Stomach (tissue), 9 donors: ENCODE results near the gene NDUFA7. TPM values are rescaled to one million over a fixed set of nuclear protein-coding genes. Genes with fewer than 3 reads are reported as not detected.
A peak's percentile ranks its signal among the peaks of the same experiment; 100 is the strongest.

Experiments
- DNase-seq, 2 donors: peaks; one replicate each; pipeline versions ENCODE4 v3.0.0 to v3.0.0-alpha.2; 2013 to 2019
- H3K27ac ChIP-seq, 5 donors: fragments of 200-600 bp in 4 of 5; sonication (generic) in 4 of 5; one replicate each; pipeline ENCODE4 v1.5.1; 2013 to 2019; ENCODE audit warnings: mild to moderate bottlenecking in 1 of 5, moderate library complexity in 1 of 5
- H3K27me3 ChIP-seq, 3 donors: fragments of 200-600 bp; sonication (generic); one replicate each; pipeline ENCODE4 v1.5.1; 2017 to 2019; ENCODE audit warnings: mixed run types in 1 of 3
- H3K36me3 ChIP-seq, 4 donors: fragments of 200-600 bp; sonication (generic); 1 replicate in 3 of 4; 2 replicates in 1 of 4; pipeline ENCODE4 v1.5.1; 2016 to 2019
- H3K4me1 ChIP-seq, 4 donors: fragments of 200-600 bp; sonication (generic); one replicate each; pipeline ENCODE4 v1.5.1; 2016 to 2019
- H3K4me3 ChIP-seq, 4 donors: fragments of 200-600 bp; sonication (generic) in 3 of 4; one replicate each; pipeline ENCODE4 v1.5.1; 2016 to 2019; ENCODE audit warnings: mild to moderate bottlenecking in 1 of 4
- H3K9me3 ChIP-seq, 4 donors: fragments of 200-600 bp; sonication (generic); one replicate each; pipeline ENCODE4 v1.5.1; 2016 to 2019
- EP300 ChIP-seq: sonication (generic); formaldehyde crosslinking; IDR thresholded peaks from one replicate; pipeline ENCODE4 v1.6.1; 2017; ENCODE audit warnings: antibody characterized with exemption
- POLR2A ChIP-seq, 4 donors: fragments of 450-650 bp; IDR thresholded peaks; one replicate each; pipeline ENCODE4 v1.6.1; 2016; ENCODE audit warnings: antibody characterized with exemption in 4 of 4, control low read depth in 2 of 4, mild to moderate bottlenecking in 1 of 4, moderate library complexity in 1 of 4
- POLR2AphosphoS5 ChIP-seq, 3 donors: sonication (generic); formaldehyde crosslinking; IDR thresholded peaks; one replicate each; pipeline ENCODE4 v1.6.1; 2016; ENCODE audit warnings: antibody characterized with exemption in 3 of 3
- WGBS, 5 donors: extraction: QIAGEN DNeasy Blood & Tissue Kit in 3 of 5; methylation state at CpG; one replicate each; pipeline versions ENCODE4 v1.1.5 to v1.1.7; 2013 to 2018; 5-methylcytosine and 5-hydroxymethylcytosine counted together
- intact Hi-C: fragments of 100-400 bp; cut with DNase I; formaldehyde crosslinking; loops from one replicate; pipeline ENCODE4 v1.15.1; 2023; ENCODE audit warnings: low total_unique reads
- polyA plus RNA-seq, 3 donors: library from polyadenylated mRNA; stranded (reverse); fragments of 200-250 nt; gene quantifications; one replicate each; pipeline ENCODE4 v1.2.3, GENCODE V29; 2013
- total RNA-seq, 5 donors: library from RNA; depleted of rRNA; stranded (reverse); fragments of >200 nt; gene quantifications; one replicate each; pipeline versions ENCODE4 v1.1.0 to v1.2.3, GENCODE V29; 2014 to 2016
- TF ChIP-seq, protein P1 (sequence below), 7 experiments: fragments of 450-650 bp in 4 of 7; fragments of 200-600 bp in 3 of 7; sonication (generic) in 3 of 7; IDR thresholded peaks; one replicate each; pipeline ENCODE4 v1.5.1; 2016 to 2019; ENCODE audit warnings: antibody characterized with exemption in 7 of 7, control low read depth in 2 of 7, mild to moderate bottlenecking in 1 of 7
- donor health status: healthy with polysubstance abuse.
- donor health status: Bipolar disorder and iron deficiency.
- donor health status: healthy.

NDUFA7 gene
- total and polyA plus RNA-seq, 8 donors, result 3.6 to 171 (median 12.7) TPM

DNA sequence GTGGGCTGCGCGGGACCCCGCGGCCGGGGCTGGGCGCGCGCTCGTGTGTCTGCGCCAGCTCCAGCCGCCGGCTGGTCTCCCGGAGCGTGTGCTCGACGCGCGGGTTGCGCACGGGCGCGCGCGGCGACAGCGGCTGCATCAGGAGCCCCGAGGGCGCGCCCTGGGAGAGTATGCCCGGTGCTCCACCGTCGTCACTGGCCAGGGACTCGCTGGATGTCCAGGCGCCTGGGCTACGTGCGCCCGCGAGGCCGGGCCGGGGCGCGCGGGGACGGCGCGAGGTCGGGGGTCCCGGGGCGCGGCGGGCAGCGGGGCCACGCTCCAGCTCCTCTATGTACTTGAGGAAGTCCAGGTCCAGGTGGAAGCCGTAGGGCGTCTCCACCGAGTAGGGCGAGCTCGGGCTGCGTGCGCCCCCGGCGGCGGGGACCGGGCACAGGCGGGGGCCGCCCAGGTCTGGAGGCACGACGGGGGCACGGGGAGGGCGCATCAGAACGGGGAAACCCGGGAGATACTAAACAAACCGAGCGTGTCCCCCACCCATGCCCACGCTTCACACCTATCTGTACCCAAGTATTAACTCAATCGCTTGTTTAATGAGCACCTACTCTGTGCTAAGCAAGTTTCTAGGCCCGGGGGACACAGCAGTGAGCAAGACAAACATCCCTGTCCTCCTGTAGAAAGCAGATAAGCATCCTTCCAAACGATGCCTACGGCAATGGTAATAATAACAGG lies 14.3 kb upstream of the NDUFA7 start:
- peak in 1 of 2 donors; percentile 35 for DNase-seq
- H3K27ac ChIP-seq, result no peak overlapping the region
- H3K27me3 ChIP-seq, result peaks cover 24 to 86% (median 30%) of the 10 kb centered on the region in 3 donors
- H3K9me3 ChIP-seq, result no peaks in the 10 kb centered on the region
- TF ChIP-seq POLR2A (IDR thresholded peaks at IDR 0.05) (no peak), EP300 (no peak), POLR2AphosphoS5 (IDR thresholded peaks at IDR 0.05) (no peak)
- TF ChIP-seq, protein P1, sequence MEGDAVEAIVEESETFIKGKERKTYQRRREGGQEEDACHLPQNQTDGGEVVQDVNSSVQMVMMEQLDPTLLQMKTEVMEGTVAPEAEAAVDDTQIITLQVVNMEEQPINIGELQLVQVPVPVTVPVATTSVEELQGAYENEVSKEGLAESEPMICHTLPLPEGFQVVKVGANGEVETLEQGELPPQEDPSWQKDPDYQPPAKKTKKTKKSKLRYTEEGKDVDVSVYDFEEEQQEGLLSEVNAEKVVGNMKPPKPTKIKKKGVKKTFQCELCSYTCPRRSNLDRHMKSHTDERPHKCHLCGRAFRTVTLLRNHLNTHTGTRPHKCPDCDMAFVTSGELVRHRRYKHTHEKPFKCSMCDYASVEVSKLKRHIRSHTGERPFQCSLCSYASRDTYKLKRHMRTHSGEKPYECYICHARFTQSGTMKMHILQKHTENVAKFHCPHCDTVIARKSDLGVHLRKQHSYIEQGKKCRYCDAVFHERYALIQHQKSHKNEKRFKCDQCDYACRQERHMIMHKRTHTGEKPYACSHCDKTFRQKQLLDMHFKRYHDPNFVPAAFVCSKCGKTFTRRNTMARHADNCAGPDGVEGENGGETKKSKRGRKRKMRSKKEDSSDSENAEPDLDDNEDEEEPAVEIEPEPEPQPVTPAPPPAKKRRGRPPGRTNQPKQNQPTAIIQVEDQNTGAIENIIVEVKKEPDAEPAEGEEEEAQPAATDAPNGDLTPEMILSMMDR (IDR thresholded peaks at IDR 0.05), result no peak
- H3K36me3 ChIP-seq, result no peaks in the 10 kb centered on the region
- intact Hi-C loops, result no loop called here
- peaks cover 20 to 35% (median 31%) of the 10 kb centered on the region in 4 donors for H3K4me1 ChIP-seq
- WGBS, 5 donors, result 5 to 39% (median 9%) methylated on average over 41 to 79 of the region's 79 CpGs
- peak overlapping the region; percentile 38 to 51 (median 40) for H3K4me3 ChIP-seq

DNA sequence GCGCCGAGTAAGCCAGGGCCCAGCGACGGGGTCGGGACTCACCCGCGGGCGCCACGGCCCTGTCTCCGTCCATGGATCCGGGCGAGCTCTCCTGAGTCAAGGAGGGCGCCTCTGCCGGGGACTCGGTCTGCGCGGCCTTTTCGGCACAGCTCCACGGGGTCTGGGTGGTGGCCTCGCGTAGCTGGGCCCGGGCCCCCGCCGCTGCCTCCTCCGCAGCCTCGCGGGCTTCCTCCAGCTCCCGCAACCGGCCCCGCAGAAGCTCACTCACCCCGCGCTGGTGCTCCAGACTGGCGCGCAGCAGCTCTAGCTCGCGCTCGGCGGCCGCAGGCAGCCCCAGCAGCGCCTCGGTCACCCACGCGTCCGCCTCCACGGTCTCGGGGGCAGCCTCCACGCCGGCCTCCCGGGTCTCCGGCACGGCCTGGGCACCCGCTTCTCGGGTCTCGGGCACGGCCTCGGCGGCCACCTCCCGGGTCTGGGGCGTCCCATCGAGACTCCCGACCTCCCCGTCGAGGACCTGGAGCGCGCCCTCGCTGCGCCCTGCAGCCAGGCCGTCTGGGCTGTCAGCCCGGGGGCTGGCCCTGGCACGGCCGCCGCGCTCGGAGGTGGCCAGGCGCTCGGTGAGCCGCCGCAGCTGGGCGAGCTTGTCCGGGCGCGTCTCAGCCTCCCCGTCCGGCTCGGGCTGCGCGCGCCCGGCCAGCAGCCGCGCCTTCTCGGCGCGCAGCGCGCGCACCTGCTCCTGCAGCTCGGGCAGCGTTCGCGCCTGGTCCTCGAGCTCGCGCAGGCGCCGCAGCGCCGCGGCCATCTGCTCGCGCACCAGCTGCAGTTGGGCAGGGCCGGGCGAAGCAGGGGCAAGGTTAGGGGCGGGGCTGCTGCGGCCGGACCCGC lies 13.5 kb upstream of the NDUFA7 start:
- peaks cover 20 to 35% (median 31%) of the 10 kb centered on the region in 4 donors for H3K4me1 ChIP-seq
- peak; percentile 72 to 89 for DNase-seq
- no peaks in the 10 kb centered on the region for H3K9me3 ChIP-seq
- H3K4me3 ChIP-seq, result peak overlapping the region; percentile 38 to 51 (median 40)
- H3K27ac ChIP-seq, result no peak overlapping the region
- intact Hi-C loops, result loop anchor here (5.0 kb wide), 1 partner anchor 178 kb away; the partner anchor contains the start of gene ZNF414
- TF ChIP-seq POLR2AphosphoS5 (IDR thresholded peaks at IDR 0.05) (no peak), EP300 (no peak), POLR2A (IDR thresholded peaks at IDR 0.05) (no peak)
- TF ChIP-seq, protein P1 (IDR thresholded peaks at IDR 0.05), result no peak
- H3K27me3 ChIP-seq, result peaks cover 24 to 83% (median 30%) of the 10 kb centered on the region in 3 donors
- H3K36me3 ChIP-seq, result no peaks in the 10 kb centered on the region
- WGBS, 5 donors, result 4 to 11% (median 7%) methylated on average over 18 to 117 of the region's 117 CpGs

DNA sequence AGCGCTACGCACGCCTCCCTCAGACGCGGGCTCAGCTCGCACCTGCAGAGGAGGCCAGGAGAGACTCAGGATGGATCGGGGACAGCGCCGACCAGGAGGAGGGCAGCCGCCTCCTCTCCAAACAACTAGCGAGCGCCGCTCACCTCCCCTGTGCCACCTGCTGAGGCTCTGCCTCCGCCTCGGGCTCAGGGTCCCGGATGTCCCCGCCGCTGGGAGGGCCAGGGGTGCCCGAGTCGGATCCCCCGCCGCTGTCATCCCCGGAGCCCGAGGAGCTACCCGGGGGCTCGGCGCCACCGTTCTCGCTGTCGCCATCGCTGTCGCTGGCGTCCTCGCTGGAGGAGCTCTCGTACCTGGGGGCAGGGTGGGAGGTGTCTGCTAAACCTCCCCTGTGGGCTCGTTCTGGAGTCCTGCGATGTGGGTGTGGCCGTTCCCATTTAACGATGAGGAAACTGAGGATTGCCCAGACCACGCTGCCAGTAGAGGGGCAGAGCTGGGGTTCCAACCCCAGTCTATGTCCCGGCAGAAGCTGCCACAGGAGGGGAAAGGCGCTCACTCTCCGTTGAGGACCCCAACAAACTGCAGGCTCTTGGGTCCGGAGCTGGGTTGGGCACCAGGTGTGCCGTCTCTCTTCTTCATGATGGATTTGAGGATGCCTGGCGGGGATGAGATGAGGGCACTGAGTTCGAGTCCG lies 12.7 kb upstream of the NDUFA7 start:
- peaks cover 20 to 35% (median 31%) of the 10 kb centered on the region in 4 donors for H3K4me1 ChIP-seq
- peak overlapping the region in 2 of 4 donors; percentile 41 to 51 for H3K4me3 ChIP-seq
- H3K36me3 ChIP-seq, result no peaks in the 10 kb centered on the region
- peak in 1 of 2 donors; percentile 30 for DNase-seq
- TF ChIP-seq POLR2A (IDR thresholded peaks at IDR 0.05) (no peak), POLR2AphosphoS5 (IDR thresholded peaks at IDR 0.05) (no peak), EP300 (no peak)
- TF ChIP-seq, protein P1 (IDR thresholded peaks at IDR 0.05), result no peak
- no peaks in the 10 kb centered on the region for H3K9me3 ChIP-seq
- peaks cover 24 to 75% (median 30%) of the 10 kb centered on the region in 3 donors for H3K27me3 ChIP-seq
- intact Hi-C loops, result loop anchor here (5.0 kb wide), 1 partner anchor 178 kb away; the partner anchor contains the start of gene ZNF414
- WGBS, 5 donors, result 14 to 22% (median 18%) methylated on average over 17 to 48 of the region's 48 CpGs
- H3K27ac ChIP-seq, result no peak overlapping the region
